HG02840 (cell line): Measurements from ENCODE around the gene MELTF.

ENCODE experiments used
- ATAC-seq: cut with Tn5 transposase; IDR thresholded peaks from one replicate; pipeline ENCODE4 v1.9.1; 2021; ENCODE audit warnings: mild to moderate bottlenecking, moderate library complexity, moderate number of reproducible peaks; ENCODE audit not compliant: unreplicated experiment, low FRiP score

MELTF gene

DNA sequence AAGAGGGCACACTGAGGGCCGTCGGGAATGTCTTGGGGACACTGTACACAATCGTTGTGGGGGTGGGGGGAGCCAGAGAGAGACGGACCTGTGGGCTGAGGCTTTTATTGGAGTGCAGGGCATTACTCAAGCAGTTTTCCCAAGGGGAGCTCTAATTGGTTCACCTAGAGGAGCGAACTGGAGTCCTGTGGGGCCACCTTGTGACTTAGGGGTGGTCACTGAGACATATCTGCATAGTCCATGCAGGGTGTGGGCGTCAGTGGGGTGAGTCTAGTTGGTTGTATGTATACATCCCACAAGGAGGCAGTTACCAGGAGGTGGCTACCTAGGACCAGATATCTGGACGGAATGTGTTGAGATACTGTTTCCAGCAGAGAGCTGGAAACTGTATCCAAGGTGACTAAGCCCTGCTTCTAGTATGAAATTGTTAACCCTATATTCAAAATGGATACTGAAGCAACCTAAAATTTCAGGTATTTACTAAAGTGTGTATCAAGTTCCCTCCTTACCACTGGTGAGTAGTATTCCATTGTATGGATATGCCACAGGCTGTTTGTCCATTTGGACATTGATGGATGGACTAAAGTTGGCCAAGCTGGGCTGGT is 58.4 kb downstream of the MELTF start:
- no peak for ATAC-seq

GRCh38 chr3:196970547-196971093 is 59.0 kb downstream of the MELTF start:
- ATAC-seq: no peak

DNA sequence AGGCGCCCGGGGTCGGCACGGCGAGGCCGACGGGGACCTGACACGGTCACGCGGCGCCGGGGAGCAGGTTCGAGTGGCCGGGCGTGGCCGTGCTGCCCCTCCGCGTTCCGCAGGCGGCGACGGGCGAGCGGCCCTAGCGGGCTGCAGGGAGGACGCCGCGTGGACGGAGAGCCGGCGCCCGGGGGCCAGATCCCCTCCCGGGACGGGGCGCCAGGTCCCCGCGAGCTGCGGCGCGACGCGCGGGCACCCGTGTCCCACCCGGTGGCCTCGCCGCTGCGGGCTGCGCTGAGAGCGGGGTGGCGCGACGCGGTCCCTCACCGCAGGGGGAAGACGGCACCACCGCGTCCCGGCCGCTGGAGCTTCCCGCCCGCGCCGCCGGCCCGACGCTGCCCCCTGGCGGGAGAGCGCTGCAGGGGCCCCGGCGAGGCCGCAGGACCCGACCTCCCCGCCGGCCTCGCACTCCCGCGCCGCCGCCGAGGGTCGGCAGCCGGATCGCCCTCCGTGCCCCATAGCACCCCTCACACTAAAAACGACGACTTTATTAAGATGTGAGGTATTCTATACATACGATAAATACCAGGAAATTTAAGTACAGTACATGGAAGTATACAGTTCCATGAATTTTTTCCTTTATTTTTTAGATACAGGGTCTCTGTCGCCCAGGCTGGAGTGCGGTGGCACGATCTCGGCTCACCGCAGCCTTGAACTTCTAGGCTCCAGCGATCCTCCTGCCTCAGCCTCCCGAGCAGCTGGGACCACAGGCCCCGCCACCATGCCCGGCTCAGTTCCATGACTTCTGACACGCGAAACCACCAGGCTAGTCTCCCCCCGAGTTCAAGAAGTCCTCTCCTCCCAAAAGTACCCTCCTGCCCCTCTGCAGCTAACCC is 59.7 kb downstream of the MELTF start:
- ATAC-seq: peak; percentile 51

GRCh38 chr3:196969134-196969659 is 60.4 kb downstream of the MELTF start:
- peak; percentile 46 for ATAC-seq

GRCh38 chr3:196968233-196969133 is 61.1 kb downstream of the MELTF start, which contains the start of gene PIGZ:
Gene PIGZ (minus strand): TSS chr3:196968833. CDS start chr3:196952031, 16,802 bp downstream.
- peak; percentile 51 for ATAC-seq

GRCh38 chr3:196967412-196968232 is 62.0 kb downstream of the MELTF start:
- no peak for ATAC-seq

GRCh38 chr3:196966526-196967401 is 62.9 kb downstream of the MELTF start:
- ATAC-seq: no peak

DNA sequence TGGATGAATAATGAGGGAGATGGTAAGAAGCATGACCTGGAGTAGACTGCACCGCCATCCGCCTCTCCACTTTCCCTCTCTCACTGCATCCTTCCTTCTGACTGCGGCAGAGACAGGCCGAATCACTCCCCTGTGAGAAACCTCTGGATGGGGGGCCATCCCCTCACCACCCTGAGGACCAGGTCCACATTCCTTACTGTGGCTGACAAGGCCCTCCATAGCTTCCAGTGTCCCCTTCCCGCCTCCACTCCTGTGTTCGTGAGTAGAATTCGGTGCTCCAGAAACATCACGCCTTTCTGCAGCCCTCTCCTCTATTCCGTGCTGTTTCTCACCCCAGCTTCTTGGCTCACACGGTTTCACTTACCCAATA is 63.8 kb downstream of the MELTF start:
- ATAC-seq: no peak

GRCh38 chr3:196965112-196965803 is 64.4 kb downstream of the MELTF start:
- no peak for ATAC-seq

- no peak for ATAC-seq
Observed at GRCh38 chr3:196963631-196963953, 66.0 kb downstream of the MELTF start.

DNA sequence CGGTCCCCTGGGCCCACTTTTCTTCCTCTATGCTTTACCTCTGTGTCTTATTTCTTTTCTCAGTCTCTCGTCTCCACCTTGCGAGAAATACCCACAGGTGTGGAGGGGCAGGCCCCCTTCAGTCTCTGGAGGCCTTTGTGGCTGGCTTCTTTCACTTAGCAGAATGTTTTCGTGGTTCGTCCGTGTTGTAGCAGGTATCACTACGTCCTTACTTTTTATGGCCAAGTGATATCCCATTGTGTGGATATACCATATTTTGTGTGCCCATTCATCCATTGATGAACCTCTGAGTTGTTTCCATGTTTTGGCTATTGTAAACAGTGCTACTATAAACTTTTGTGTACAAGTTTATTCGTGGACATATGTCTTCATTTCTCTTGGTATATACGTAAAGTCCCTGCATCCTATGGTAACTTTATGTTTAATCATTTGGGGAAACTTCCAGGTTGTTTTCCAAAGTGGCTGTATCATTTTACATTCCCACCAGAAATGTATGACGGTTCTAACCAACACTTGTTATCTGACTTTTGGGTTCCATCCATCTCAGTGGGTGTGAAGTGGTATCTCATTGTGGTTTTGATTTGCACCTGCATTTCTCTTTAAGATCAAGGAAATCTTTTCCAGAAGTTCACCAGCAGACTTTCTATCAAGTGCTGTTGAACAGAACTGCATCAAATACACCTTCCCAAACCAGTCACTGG is 66.5 kb downstream of the MELTF start:
- ATAC-seq: no peak

GRCh38 chr3:196962108-196962929 is 67.3 kb downstream of the MELTF start:
- no peak for ATAC-seq

GRCh38 chr3:196954832-196955231 is 74.8 kb downstream of the MELTF start:
- ATAC-seq: no peak
